SHP77 treated with DMSO at 0.1 percent for 48 hours (cell line): ENCODE results near the gene SYNGR4.
"Not testable (repeated sequence)": the region's sequence is repeated elsewhere in the genome, so short reads cannot be mapped to it uniquely, and the experiment has no call there.

Source experiments
- DNase-seq: peaks from one replicate; lab custom pipeline; 2025; lab: John Stamatoyannopoulos, UW

SYNGR4 gene

DNA sequence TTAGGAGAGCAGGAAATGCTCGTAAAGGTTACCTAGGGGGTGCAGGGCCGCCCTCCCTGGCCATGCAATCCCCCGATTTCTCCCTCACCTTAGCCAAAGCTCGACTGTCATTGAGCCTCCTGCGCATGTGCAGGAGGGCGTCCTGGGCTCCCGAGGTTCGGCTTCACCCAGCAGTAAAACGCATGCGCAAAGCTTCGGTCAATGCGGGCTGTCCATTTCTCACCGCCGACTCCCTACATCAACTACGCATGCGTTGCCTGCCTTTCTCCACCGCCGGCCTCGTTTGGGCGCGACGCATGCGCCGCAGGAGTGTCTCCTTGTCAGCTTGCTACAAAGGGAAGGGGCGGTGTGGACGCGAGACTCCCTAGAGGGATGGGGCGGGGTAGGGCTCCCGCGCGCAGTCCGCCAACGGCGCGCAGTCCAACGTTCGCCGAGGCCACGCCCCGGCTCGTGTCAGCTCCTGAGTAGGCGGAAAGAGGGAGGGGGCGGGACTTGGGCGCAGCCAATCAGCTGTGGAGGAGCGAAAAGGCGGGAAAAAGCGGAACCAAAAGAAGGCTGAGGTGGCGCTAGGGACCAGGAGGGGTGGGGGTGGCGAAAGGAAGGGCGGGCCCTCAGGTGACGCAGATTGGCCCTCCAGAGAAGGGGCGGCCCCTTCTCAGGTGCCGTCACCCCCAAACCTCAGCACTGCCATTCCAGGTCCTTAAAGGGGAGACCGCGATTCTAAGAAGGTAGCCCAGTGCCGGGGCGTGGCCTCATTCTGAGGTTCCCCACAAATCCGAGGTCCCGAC is at the start of gene SYNGR4, which contains the start of gene TMEM143:
TSS of gene SYNGR4 (plus strand) at position 558 of the 788 bp plus-strand sequence. CDS start 1,476 bp downstream, outside the sequence.
TSS of gene TMEM143 (minus strand) at position 131 of the 788 bp plus-strand sequence. CDS start at position 111, 20 bp downstream.
- DNase-seq, result peak; percentile 97

DNA sequence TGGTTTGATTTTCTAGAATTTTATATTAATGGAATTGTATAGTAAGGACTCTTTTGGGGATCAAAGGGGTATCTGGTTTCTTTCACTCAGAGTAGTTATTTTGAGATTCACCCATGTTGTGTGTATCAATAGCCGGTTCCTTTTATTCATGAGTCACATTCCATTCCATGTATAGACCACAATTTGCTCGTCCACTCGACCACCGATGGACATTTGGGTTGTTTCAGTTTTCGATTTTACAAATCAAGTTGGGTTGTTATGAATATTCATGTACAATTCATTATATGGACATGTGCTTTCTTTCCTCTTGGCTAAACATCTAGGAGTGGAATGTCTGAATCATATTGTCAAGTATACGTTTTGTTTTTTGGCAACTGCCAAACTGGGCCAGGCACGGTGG is 48.5 kb upstream of the SYNGR4 start:
- DNase-seq, result no peak

DNA sequence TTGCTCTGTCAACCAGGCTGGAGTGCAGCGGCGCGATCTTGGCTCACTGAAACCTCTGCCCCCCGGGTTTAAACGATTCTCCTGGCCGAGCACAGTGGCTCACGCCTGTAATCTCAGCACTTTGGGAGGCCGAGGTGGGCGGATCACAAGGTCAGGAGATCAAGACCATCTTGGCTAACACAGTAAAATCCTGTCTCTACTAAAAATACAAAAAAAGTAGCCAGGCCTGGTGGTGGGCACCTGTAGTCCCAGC is 46.5 kb upstream of the SYNGR4 start:
- DNase-seq, result not testable (repeated sequence)

GRCh38 chr19:48318286-48318987 is 45.7 kb upstream of the SYNGR4 start:
- no peak for DNase-seq

DNA sequence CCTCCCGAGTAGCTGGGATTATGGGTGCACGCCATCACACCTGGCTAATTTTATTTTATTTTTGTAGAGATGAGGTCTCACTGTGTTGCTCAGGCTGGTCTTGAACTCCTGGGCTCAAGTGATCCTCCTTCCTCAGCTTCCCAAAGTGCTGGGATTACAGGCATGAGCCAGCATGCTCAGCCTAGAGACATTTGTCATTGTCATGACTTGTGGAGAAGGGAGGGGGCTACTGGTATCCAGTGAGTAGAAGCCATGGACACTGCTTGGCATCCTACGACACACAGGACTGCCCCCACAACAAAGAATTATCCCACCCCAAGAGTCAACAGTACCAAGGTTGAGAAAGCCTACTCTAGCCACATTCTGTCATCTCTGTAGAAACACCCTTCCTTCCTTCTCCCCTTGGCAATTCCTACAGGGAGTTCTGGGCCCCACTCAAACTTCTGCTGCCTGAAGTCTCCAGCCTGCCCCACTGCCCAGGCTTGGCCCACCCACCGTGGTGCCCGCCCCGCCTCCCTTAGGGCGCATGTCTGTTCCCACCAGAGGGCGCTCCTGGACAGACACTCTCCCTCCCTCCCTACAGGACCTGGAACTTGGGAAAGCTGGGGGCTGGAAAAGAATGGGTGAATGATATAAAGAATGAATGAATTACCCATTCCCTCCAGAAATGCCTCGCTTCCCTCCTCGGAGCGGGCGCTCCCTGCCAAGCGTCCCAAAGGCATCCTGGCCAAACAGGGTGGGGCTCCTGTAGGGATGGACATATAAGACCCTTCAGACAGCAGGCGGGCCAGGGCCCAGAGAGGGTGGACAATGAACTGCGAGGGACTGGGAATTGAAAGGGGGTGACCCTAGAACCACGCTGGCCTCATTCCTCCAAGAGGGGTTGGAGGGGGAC is 44.3 kb upstream of the SYNGR4 start:
- DNase-seq, result peak; percentile 25

GRCh38 chr19:48321372-48321621 is 42.9 kb upstream of the SYNGR4 start:
- peak; percentile 87 for DNase-seq

DNA sequence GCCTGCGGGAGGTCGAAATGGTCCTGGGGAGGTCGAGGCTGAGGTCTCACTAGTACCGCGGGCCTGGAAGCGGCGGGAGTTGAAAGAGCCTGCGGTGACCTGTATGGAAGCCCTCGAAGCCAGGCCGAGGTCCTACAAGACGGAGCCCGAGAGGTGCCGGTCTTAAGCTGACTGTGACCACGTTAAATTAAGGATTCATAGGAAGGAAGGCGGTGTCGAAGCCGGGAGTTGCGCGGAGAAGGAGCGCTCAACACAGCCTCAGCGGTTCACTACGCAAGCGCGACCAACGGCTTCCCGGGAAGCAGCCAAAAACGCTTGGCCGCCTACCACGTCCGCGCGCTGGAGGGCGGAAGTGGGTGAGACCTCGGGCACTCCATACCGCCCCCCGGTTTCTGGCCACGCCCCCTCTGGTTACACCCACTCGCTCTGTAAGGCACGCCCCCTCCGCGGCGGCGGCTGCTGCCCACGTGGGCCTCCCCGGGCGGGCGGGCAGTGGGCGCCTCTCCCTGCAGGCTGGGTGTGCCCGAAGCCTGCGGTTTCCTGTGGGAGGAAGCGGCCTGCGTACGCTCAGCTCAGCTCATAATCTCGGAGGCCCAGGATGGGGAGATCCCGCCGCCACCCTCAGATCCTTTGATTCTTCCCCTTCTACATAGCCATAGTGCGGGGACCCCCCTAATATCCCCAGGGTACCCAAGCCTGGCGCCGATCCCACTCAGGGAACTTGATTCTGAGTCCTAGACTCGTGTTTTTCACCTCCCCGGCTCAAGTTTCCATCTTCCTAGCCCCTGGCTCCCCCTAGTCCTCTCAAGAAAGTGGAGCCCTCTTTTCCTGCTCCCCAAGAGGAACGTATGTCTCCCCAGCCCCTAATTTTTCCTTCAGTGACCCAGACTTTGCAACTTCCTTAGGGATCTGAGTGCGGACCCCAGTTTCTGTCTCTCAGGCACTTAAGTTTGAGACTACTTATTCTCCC is 42.3 kb upstream of the SYNGR4 start:
- DNase-seq, result peak; percentile 73

- DNase-seq, result no peak
These were observed 38.8 kb upstream of the SYNGR4 start, which contains the start of gene EMP3 for GRCh38 chr19:48325265-48325910. Gene EMP3 (plus strand): TSS chr19:48325552. CDS start chr19:48326845, 1,293 bp downstream.

GRCh38 chr19:48329167-48329891 is 34.8 kb upstream of the SYNGR4 start:
- peak; percentile 40 for DNase-seq

DNA sequence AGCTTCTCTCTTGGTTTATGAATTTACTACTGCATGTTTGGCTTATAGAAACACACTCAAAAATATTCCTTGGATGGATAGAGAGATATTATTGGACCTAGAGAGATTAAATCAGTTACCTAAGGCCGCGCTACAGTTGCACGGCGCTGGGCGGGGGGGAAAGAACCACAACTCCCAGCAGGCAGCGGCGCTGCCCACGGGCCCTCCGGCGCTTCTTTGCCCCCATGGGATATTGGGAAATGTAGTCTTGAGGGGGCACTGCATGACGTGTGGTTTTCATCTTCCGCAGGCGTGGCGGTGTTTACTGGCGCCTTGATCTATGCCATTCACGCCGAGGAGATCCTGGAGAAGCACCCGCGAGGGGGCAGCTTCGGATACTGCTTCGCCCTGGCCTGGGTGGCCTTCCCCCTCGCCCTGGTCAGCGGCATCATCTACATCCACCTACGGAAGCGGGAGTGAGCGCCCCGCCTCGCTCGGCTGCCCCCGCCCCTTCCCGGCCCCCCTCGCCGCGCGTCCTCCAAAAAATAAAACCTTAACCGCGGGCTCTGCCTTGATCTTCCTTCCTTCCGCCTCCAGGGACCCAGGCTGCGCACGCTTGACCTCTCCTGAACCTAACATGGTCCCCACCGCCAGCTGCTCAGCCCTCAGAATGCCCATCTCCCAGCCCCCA is 34.0 kb upstream of the SYNGR4 start:
- DNase-seq, result peak; percentile 81

DNA sequence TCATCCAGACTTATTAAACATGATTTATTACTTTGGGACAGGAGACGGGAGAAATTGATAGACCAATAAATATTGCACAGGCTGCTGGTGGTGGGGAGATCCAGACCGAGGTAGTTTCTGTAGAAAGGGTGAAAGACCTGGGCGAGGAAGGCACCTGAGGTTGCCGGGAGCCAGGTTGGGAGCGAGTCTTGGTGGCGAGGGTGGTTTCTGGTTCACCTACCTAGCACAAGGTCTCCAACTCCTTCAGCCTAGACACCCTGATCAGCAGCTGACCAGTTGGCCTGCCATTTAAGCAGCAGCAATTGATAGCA is 31.9 kb upstream of the SYNGR4 start:
- DNase-seq, result no peak

DNA sequence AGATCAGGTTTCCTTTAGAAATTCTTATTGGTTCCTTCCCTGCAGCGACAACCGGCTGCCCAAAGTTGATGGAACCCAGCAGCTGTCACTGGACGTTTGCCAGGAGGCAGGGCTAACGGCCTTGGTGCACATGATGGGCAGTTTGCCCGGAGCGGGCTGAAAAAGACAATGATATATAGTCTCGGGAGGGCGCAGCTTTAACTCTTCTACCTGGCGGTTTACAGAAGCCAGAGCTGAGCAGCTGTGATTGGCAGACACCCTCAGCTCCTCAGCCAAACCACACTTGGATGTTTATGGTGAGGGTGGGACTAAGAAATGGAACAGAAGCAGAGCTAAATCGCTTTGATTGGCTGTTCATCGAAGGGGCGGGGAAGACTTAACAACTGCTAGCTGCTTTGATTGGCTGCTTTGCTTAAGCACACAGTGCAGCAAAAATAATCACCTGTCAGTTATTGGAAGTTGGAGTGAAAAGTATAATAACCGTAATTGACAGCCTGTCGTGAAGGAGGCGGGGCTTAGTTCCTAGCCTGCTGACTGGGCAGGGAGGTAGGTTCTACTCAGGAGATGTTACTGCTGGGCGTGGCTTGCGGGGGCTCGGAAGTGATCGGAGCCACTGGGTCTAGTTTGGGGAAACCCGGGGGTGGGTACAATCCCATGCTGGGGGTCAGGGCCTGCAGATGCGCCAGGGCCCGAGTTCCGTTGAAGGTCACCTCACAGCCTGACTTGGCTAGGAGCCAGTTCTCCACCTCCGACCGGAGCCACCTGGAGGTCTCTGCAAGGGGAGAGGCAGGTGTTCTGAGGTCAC is 31.3 kb upstream of the SYNGR4 start:
- DNase-seq, result peak; percentile 100

DNA sequence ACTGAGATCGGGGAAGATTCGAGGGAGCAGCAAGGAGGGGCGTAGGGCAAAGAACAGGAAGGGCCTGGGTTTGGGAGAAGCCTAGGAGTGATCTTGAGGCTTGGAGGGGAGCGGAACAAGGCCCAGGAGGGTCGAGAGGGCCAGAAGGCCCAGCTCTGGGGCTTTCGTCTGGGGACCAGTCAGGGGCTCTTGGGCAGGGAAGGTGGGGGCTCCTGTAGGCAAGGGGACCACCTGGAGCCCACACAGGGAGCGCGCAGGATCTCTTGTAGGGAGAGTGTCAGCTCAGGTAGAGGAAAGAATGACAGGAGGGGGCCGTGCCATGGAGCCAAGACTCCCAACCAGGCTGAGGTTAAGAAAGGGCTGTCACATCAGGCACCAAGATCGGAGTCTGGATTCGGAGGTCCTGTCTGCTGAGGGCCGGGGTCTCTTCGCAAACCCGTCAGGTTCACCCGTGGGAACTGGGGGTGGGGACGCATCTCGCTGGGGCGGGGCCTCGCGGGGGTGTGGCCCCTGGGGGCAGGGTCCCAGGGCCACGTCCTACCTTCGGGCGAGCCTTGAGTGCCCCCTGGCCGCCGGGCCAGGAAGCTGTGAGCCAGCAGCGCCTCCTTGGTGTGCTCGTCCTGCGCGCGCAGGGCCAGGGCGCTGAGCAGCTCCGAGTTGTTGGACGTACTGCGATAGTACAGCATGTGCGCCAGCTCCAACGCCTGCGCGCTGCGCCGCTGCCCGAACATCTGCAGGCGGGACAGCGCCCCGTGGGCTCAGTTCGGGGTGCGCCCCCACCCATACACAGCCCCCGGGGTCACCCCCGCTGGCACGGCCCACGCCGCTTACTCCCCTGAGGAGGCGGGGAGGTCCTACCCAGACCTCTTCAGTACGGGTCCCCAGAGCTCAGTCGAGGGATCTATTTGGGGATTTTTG is 30.4 kb upstream of the SYNGR4 start:
- DNase-seq, result peak; percentile 65

DNA sequence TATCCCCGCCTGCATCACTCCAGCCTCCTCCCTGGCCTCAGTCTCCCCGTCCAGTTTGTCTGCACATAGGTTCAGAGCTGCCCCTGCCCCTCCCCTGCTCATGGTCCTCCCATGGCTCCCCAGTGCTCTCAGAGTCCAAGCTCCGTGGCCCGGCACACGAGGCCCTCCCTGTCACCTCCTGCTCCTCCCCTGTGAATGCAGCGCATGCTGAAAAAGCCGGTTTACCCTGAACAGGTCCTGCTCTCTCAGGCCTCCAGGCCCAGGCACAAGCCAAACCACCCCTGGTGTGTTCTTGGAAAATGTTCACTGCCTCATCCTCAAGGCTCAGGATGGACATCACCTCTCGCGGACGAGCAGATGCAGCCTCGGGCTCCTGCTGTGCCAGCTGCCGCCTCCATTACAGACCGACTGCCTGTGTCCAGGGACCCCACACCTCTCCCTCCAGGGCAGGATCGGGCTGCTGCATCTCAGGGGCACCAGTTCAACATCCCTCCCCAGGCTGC is 25.9 kb upstream of the SYNGR4 start:
- DNase-seq, result no peak

DNA sequence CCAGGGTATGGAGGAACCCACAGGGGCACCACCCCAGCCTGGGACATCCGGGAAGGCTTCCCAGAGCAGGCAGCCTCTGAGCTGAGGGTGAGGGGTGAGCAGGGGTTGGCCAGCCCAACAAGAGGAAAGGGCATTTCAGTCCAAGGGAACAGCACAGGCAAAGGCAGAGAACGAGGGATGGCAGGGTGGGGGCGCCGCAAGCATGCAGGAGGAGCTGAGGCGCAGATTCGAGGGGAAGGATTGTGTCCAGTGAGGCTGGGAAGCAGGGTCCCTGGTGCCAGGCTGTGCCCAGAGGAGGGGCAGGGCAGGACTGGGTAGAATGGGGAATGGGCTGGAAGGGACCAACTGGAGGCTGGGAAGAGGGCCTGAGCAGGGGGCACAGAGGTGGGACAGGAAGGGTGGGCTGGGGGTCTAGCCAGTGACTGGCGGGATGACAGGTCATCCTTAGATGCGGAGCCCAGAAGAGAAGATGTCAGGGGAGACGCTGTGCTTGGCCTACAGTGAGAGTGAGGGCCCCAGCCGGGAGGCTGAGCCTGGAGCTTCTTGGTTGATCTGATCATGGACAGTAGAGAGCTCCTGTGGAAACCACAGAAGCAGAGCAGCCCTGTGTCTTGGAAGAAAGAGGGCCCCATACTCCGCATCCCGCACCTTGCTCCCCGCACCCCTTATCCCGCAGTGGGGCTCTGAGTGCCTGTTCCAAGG is 25.2 kb upstream of the SYNGR4 start:
- no peak for DNase-seq

DNA sequence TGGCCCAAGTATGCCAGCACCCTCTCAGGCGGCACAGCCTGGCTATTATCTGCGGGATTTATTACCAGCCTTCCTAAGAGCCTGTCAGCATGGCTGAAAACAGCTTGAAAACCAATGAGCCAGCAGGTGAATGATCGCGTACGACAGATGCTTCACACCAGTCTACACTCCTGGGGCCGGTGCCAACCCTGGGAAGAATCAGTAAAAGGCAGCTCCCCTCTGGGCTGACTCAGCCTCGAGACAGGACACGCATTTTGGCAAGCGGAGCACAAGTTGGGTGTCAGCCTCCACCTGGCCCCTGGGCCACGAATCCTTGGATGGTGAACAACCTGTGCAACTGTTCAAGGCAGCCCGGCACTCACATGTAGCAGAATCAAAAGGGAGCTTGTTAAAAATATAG is 23.2 kb upstream of the SYNGR4 start:
- no peak for DNase-seq
